GM23338 (cell line): Measurements from ENCODE around the gene CTAGE8. TPM values are rescaled to one million over a fixed set of nuclear protein-coding genes. Genes with fewer than 3 reads are reported as not detected.
"Not testable (repeated sequence)": the region's sequence is repeated elsewhere in the genome, so short reads cannot be mapped to it uniquely, and the experiment has no call there.

Experiments
- ATAC-seq: fragments of 200-7000 bp; cut with Tn5 transposase; 3 replicates; pipeline ENCODE4 v1.9.1; 2020
- DNase-seq: peaks from one replicate; pipeline ENCODE4 v3.0.0-alpha.2; 2015; ENCODE audit warnings: low spot score
- H2AFZ ChIP-seq: fragments of 200-600 bp; sonication (generic); 2 replicates; pipeline ENCODE4 v1.8.0; 2016; ENCODE audit warnings: antibody characterized with exemption, mild to moderate bottlenecking, moderate library complexity
- H3F3A ChIP-seq: fragments of 200-600 bp; sonication (generic); replicated peaks from 2 replicates; pipeline ENCODE4 v1.8.0; 2017; ENCODE audit warnings: antibody characterized with exemption, mixed run types, low read depth
- H3K27ac ChIP-seq: fragments of 200-600 bp; sonication (generic); 2 replicates; pipeline ENCODE4 v1.6.1; 2016; ENCODE audit warnings: low read depth
- H3K27me3 ChIP-seq: fragments of 200-600 bp; sonication (generic); 2 replicates; pipeline ENCODE4 v1.8.0; 2016; ENCODE audit warnings: mild to moderate bottlenecking, mixed run types, moderate library complexity; ENCODE audit not compliant: insufficient read depth
- H3K36me3 ChIP-seq: fragments of 200-600 bp; sonication (generic); 2 replicates; pipeline ENCODE4 v1.8.0; 2016; ENCODE audit warnings: mild to moderate bottlenecking; ENCODE audit not compliant: insufficient read depth
- H3K4me1 ChIP-seq: fragments of 200-600 bp; sonication (generic); 2 replicates; pipeline ENCODE4 v1.8.0; 2016; ENCODE audit warnings: mild to moderate bottlenecking, moderate library complexity; ENCODE audit not compliant: insufficient read depth
- H3K4me2 ChIP-seq: fragments of 200-600 bp; sonication (generic); 2 replicates; pipeline ENCODE4 v1.7.1; 2017; ENCODE audit warnings: mixed run types
- H3K4me3 ChIP-seq: fragments of 200-600 bp; sonication (generic); 2 replicates; pipeline ENCODE4 v1.6.1; 2016; ENCODE audit warnings: mixed run types
- H3K79me2 ChIP-seq: fragments of 200-600 bp; sonication (generic); replicated peaks from 2 replicates; pipeline ENCODE4 v1.8.0; 2017; ENCODE audit warnings: mild to moderate bottlenecking; ENCODE audit not compliant: insufficient read depth
- H3K9me2 ChIP-seq: fragments of 200-600 bp; sonication (generic); 2 replicates; pipeline ENCODE4 v1.8.0; 2017; ENCODE audit not compliant: insufficient read depth
- H4K20me1 ChIP-seq: fragments of 200-600 bp; sonication (generic); replicated peaks from 2 replicates; pipeline ENCODE4 v1.8.0; 2017; ENCODE audit warnings: mild to moderate bottlenecking; ENCODE audit not compliant: insufficient read depth
- H3K27ac Mint-ChIP-seq: 2 replicates; pipeline ENCODE4 v1.8.0; 2020; ENCODE audit warnings: inconsistent platforms, mild to moderate bottlenecking, moderate library complexity, mixed read lengths
- H3K27me3 Mint-ChIP-seq: 3 replicates; pipeline ENCODE4 v1.8.0; 2022; ENCODE audit warnings: low read depth, mild to moderate bottlenecking, moderate library complexity, mixed read lengths, inconsistent platforms; ENCODE audit not compliant: insufficient read depth, poor library complexity
- H3K36me3 Mint-ChIP-seq: 3 replicates; pipeline ENCODE4 v1.8.0; 2021; ENCODE audit warnings: low read depth, mild to moderate bottlenecking, inconsistent platforms, moderate library complexity, mixed read lengths
- H3K4me1 Mint-ChIP-seq: 3 replicates; pipeline ENCODE4 v1.8.0; 2020; ENCODE audit warnings: mild to moderate bottlenecking, inconsistent platforms, mixed read lengths
- H3K4me3 Mint-ChIP-seq: 3 replicates; pipeline ENCODE4 v1.8.0; 2021; ENCODE audit warnings: moderate library complexity, mild to moderate bottlenecking, inconsistent platforms, mixed read lengths
- H3K9me3 Mint-ChIP-seq: 3 replicates; pipeline ENCODE4 v1.8.0; 2020; ENCODE audit warnings: moderate library complexity, mild to moderate bottlenecking, inconsistent platforms, mixed read lengths
- polyA plus RNA-seq: library from polyadenylated mRNA; unstranded; fragments of >200 nt; fragmentation: Nextera tagmentation; extraction: Ambion mirVana; gene quantifications from 2 replicates; pipeline ENCODE4 v1.2.1, GENCODE V29; 2016
- total RNA-seq: library from RNA; depleted of rRNA; stranded (reverse); fragments of >200 nt; shearing (Covaris generic); gene quantifications from 2 replicates; pipeline ENCODE4 v1.2.3, GENCODE V29; 2014

Gene CTAGE8
- total and polyA plus RNA-seq, 2 experiments from 2014 or later = 0.52 to 3.1 TPM

DNA sequence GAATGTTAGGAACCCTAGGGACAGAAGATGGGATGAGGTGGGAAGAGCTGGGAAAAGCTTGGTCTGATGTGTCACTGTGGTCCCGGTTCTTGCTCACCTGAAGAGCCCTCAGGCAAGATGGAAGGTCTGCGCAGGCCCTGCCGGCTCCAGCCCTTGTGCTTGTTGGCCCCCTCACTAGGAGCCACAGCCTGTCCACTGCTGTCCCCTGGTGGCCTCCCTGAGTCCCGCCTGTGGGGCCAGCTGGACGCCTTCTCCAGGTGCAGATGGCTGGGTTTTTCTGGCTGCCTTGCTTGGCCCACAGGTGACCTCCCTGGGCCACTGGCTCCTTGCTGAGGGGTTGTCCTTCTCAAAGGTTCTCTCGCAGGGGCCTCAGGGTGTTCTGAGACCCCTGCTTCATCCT is 14.6 kb upstream of the CTAGE8 start:
- not testable (repeated sequence) for H3K4me2 ChIP-seq, H4K20me1 ChIP-seq, H3K36me3 Mint-ChIP-seq, DNase-seq, H3K4me3 ChIP-seq, H3K9me2 ChIP-seq, H3K27ac ChIP-seq, H3K36me3 ChIP-seq, H3K4me1 Mint-ChIP-seq, H3K79me2 ChIP-seq, H3K27me3 ChIP-seq, H2AFZ ChIP-seq, H3K4me3 Mint-ChIP-seq, H3K27ac Mint-ChIP-seq, H3K9me3 Mint-ChIP-seq, H3K27me3 Mint-ChIP-seq, H3F3A ChIP-seq, H3K4me1 ChIP-seq
- peak; percentile 79 for ATAC-seq

DNA sequence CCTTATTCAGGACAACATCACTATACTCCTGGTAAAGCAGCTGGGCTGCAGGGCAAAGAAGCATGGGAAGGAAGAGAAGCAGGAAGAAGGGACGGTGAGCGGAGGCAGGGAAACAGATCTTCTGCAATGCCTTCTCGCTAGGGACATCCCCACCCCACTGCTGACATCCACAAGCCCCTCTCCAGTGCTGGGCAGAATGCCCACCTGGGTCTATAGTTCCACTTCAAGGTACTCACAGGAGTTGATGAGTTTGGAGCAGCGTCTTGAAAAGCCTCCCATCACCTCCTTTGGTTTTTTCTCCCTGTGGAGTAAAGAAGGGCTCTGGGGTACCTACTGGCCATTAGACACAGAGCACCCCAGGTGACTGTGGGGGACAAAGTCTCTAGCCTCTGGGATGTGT is 13.4 kb upstream of the CTAGE8 start:
- not testable (repeated sequence) for H3K4me1 Mint-ChIP-seq, H3F3A ChIP-seq, H3K4me1 ChIP-seq, H3K79me2 ChIP-seq, H3K4me2 ChIP-seq, H2AFZ ChIP-seq, H3K27me3 Mint-ChIP-seq, H4K20me1 ChIP-seq, H3K4me3 ChIP-seq, H3K4me3 Mint-ChIP-seq, H3K36me3 Mint-ChIP-seq, H3K9me3 Mint-ChIP-seq, H3K27me3 ChIP-seq, H3K36me3 ChIP-seq, H3K27ac ChIP-seq, H3K9me2 ChIP-seq, ATAC-seq, DNase-seq, H3K27ac Mint-ChIP-seq

GRCh38 chr7:144281981-144282380 is 12.9 kb upstream of the CTAGE8 start:
- H3K9me2 ChIP-seq, H4K20me1 ChIP-seq, H3K4me3 Mint-ChIP-seq, H3K4me1 Mint-ChIP-seq, H3K27me3 Mint-ChIP-seq, H3K79me2 ChIP-seq, H3K27ac ChIP-seq, H2AFZ ChIP-seq, DNase-seq, H3F3A ChIP-seq, H3K4me1 ChIP-seq, H3K27me3 ChIP-seq, H3K36me3 ChIP-seq, H3K4me2 ChIP-seq, H3K36me3 Mint-ChIP-seq, H3K27ac Mint-ChIP-seq, H3K9me3 Mint-ChIP-seq, H3K4me3 ChIP-seq: not testable (repeated sequence)
- ATAC-seq = peak; percentile 41

DNA sequence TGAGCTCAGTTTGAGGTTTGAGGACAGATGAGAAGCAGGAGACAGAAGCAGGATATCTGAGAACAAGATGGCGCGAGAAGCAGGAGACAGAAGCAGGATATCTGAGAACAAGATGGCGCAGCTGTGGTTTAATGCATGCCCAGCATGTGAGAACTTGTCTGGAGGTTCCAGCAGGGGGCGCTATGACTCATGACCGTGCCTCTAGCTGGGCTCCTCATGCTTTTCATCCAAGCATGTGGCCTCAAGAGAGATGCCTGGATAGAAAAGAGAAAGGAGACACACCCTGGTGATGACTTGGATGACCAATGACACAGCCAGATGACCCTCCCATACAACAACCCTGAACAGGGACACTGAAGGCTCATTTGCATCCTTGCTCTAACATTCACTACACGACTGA is 10.9 kb upstream of the CTAGE8 start:
- H4K20me1 ChIP-seq, H3K4me1 ChIP-seq, H3F3A ChIP-seq, H3K79me2 ChIP-seq, H3K4me2 ChIP-seq, H3K36me3 ChIP-seq, DNase-seq, H3K9me2 ChIP-seq, H3K4me3 ChIP-seq, H3K9me3 Mint-ChIP-seq, H3K4me3 Mint-ChIP-seq, H3K27me3 ChIP-seq, H3K4me1 Mint-ChIP-seq, H3K27ac ChIP-seq, H2AFZ ChIP-seq, H3K27ac Mint-ChIP-seq, H3K27me3 Mint-ChIP-seq: not testable (repeated sequence)
- peak; percentile 59 for ATAC-seq
- H3K36me3 Mint-ChIP-seq = peaks cover 14% of the 10 kb centered on the region

DNA sequence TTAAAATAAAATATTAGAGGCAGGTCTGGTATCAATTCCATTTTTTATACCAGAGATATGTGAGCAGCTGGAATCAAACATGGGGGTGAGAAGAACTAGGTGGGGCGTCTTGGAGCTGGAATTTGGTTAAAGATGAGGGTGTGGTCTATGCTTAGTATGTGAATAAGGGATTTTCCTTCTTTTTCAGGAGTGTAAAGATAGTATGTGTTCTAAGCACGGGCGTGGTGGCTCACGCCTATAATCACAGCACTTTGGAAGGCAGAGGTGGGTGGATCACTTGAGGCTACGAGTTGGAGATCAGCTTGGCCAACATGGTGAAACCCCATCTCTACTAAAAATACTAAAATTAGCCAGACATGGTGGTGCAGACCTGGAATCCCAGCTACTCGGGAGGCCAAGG is 6.2 kb upstream of the CTAGE8 start:
- not testable (repeated sequence) for H3K36me3 ChIP-seq, H3K79me2 ChIP-seq, H3K27ac ChIP-seq, H3K27me3 Mint-ChIP-seq, H3K9me2 ChIP-seq, H3K27me3 ChIP-seq, DNase-seq, H2AFZ ChIP-seq, H3K4me1 Mint-ChIP-seq, H3K4me2 ChIP-seq, H3K9me3 Mint-ChIP-seq, ATAC-seq, H3K27ac Mint-ChIP-seq, H3K4me3 ChIP-seq, H4K20me1 ChIP-seq, H3F3A ChIP-seq, H3K4me3 Mint-ChIP-seq, H3K4me1 ChIP-seq
- peaks cover 22% of the 10 kb centered on the region for H3K36me3 Mint-ChIP-seq

DNA sequence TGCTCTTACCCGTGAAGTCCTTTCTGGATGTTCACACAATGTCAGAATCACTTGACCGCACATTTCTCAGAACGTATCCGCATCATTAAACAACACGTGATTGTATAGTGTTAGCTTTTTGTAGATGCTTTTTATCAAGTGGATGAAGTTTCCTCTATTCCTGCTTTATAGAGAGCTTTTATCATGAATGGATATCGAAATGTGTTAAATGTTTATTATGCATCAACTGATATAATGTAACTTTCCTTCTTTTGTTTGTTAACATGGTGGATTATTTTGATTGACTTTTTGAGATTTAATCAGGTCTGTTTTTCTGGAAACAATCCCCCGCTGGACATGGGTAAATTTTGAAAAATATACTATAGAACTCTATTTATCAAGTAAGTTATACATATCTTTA is 4.4 kb downstream of the CTAGE8 start, which contains the start of gene OR2A7:
TSS of gene OR2A7 (minus strand) at position 101 of the 400 bp plus-strand sequence. CDS start 5,164 bp downstream, outside the sequence.
- DNase-seq, H3K9me2 ChIP-seq, H3K4me1 ChIP-seq, H3F3A ChIP-seq, H3K4me1 Mint-ChIP-seq, H3K36me3 Mint-ChIP-seq, H3K79me2 ChIP-seq, H3K4me2 ChIP-seq, H4K20me1 ChIP-seq, H3K27me3 Mint-ChIP-seq, H3K4me3 Mint-ChIP-seq, H3K27ac Mint-ChIP-seq, H3K27me3 ChIP-seq, H3K36me3 ChIP-seq, H3K4me3 ChIP-seq, H3K9me3 Mint-ChIP-seq, H2AFZ ChIP-seq, H3K27ac ChIP-seq, ATAC-seq: not testable (repeated sequence)

DNA sequence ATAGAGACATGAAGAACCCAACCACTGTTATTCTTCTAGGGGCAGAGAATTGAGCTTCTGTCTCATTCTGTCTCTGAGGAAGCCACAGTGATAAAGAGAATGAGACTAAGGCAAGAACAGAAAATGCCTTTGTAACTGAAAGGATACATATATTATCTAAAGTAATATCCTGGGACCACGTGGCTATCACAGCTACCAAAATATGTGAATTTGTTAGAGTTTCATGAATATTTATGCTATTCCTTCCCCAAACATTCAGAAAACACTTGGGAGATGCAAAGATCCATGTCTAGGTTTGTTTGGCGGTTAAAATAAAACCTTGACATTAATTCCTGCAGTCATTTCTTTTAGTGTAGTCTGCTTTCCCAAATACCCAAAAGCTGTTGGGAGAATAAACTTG is 7.0 kb downstream of the CTAGE8 start:
- DNase-seq, H3K4me3 ChIP-seq, H3K27me3 Mint-ChIP-seq, H2AFZ ChIP-seq, H3K4me1 Mint-ChIP-seq, ATAC-seq, H3F3A ChIP-seq, H3K9me2 ChIP-seq, H3K36me3 ChIP-seq, H3K4me1 ChIP-seq, H3K4me2 ChIP-seq, H3K4me3 Mint-ChIP-seq, H3K9me3 Mint-ChIP-seq, H4K20me1 ChIP-seq, H3K27me3 ChIP-seq, H3K27ac Mint-ChIP-seq, H3K36me3 Mint-ChIP-seq, H3K79me2 ChIP-seq, H3K27ac ChIP-seq: not testable (repeated sequence)
